Fibroblast of lung (primary cell): Measurements from ENCODE around the gene RAB1B.

ENCODE experiments used
- CTCF ChIP-seq, 2 donors: IDR thresholded peaks in 1 of 2; conservative IDR thresholded peaks in 1 of 2; 1 replicate in 1 of 2; 2 replicates in 1 of 2; pipeline ENCODE4 v1.5.1; 2011 to 2012; ENCODE audit warnings: low read length in 2 of 2, control low read depth in 1 of 2, inconsistent platforms in 1 of 2, low read depth in 1 of 2, mild to moderate bottlenecking in 1 of 2
- EZH2 ChIP-seq: IDR thresholded peaks from 2 replicates; pipeline ENCODE4 v1.5.1; 2012; ENCODE audit warnings: low read length, control low read depth, mild to moderate bottlenecking; ENCODE audit errors: missing control alignments

GRCh38 chr11:66297610-66298009 is 29.2 kb downstream of the RAB1B start:
- TF ChIP-seq CTCF (conservative IDR thresholded peaks at IDR 0.05 in 1 of 2, IDR thresholded peaks at IDR 0.05 in 1 of 2; ENCODE audit: low read depth in 1 of 2, low read length in 2 of 2) (no peak), EZH2 (no peak)
